Hepatocyte (in vitro differentiated cells): ENCODE measurements around the gene ST14. TPM values are rescaled to one million over a fixed set of nuclear protein-coding genes. Genes with fewer than 3 reads are reported as not detected.

Experiments used
- DNase-seq: peaks from one replicate; pipeline ENCODE4 v3.0.0-alpha.2; 2016; ENCODE audit warnings: low spot score
- H2AFZ ChIP-seq: fragments of 200-600 bp; sonication (generic); 2 replicates; pipeline ENCODE4 v1.6.0; 2016; ENCODE audit warnings: antibody characterized with exemption, mild to moderate bottlenecking
- H3K27ac ChIP-seq: fragments of 200-600 bp; sonication (generic); 2 replicates; pipeline ENCODE4 v1.5.1; 2016; ENCODE audit warnings: mild to moderate bottlenecking
- H3K27me3 ChIP-seq: fragments of 200-600 bp; sonication (generic); 2 replicates; pipeline ENCODE4 v1.6.1; 2016
- H3K36me3 ChIP-seq: fragments of 200-600 bp; sonication (generic); replicated peaks from 2 replicates; pipeline ENCODE4 v1.5.1; 2016; ENCODE audit warnings: low read depth; ENCODE audit not compliant: insufficient read depth
- H3K4me1 ChIP-seq: fragments of 200-600 bp; sonication (generic); 2 replicates; pipeline ENCODE4 v1.5.1; 2016; ENCODE audit warnings: mild to moderate bottlenecking, moderate library complexity; ENCODE audit not compliant: insufficient read depth
- H3K4me2 ChIP-seq: fragments of 200-600 bp; sonication (generic); 2 replicates; pipeline ENCODE4 v1.6.0; 2016
- H3K4me3 ChIP-seq: fragments of 200-600 bp; sonication (generic); 2 replicates; pipeline ENCODE4 v1.5.1; 2016; ENCODE audit warnings: mild to moderate bottlenecking
- H3K79me2 ChIP-seq: fragments of 200-600 bp; sonication (generic); 2 replicates; pipeline ENCODE4 v1.6.0; 2017; ENCODE audit warnings: mild to moderate bottlenecking
- H3K9me2 ChIP-seq: fragments of 200-600 bp; sonication (generic); replicated peaks from 2 replicates; pipeline ENCODE4 v1.6.0; 2017; ENCODE audit warnings: mild to moderate bottlenecking; ENCODE audit not compliant: insufficient read depth
- H3K9me3 ChIP-seq: fragments of 200-600 bp; sonication (generic); 2 replicates; pipeline ENCODE4 v1.5.1; 2016; ENCODE audit warnings: low read depth, mild to moderate bottlenecking
- H4K20me1 ChIP-seq: fragments of 200-600 bp; sonication (generic); 2 replicates; pipeline ENCODE4 v1.6.0; 2016; ENCODE audit warnings: mild to moderate bottlenecking; ENCODE audit not compliant: insufficient read depth, poor library complexity, severe bottlenecking
- EZH2 ChIP-seq: fragments of 200-600 bp; sonication (generic); IDR thresholded peaks from 2 replicates; pipeline ENCODE4 v1.6.1; 2016; ENCODE audit warnings: antibody characterized with exemption, mild to moderate bottlenecking, borderline replicate concordance
- EZH2phosphoT487 ChIP-seq: fragments of 200-600 bp; sonication (generic); IDR thresholded peaks from one replicate; pipeline ENCODE4 v1.6.1; 2018; ENCODE audit warnings: antibody characterized with exemption, mild to moderate bottlenecking, low read depth, moderate library complexity; ENCODE audit not compliant: unreplicated experiment, severe bottlenecking
- WGBS: methylation state at CpG from one replicate; pipeline ENCODE4 v1.1.6; 2016; ENCODE audit warnings: low lambda C conversion rate; ENCODE audit errors: missing lambda C conversion rate; 5-methylcytosine and 5-hydroxymethylcytosine counted together
- polyA plus RNA-seq: library from polyadenylated mRNA; unstranded; fragments of >200 nt; fragmentation: Nextera tagmentation; extraction: Ambion mirVana; gene quantifications from 2 replicates; pipeline ENCODE4 v1.2.1, GENCODE V29; 2016
- total RNA-seq: library from RNA; depleted of rRNA; stranded (reverse); fragments of >200 nt; gene quantifications from 2 replicates; pipeline ENCODE4 v1.2.3, GENCODE V29; 2014
- TF ChIP-seq, protein P1 (sequence below): fragments of 200-600 bp; sonication (generic); IDR thresholded peaks from 2 replicates; pipeline ENCODE4 v1.5.1; 2016; ENCODE audit warnings: antibody characterized with exemption, mild to moderate bottlenecking; ENCODE audit not compliant: poor library complexity

Gene ST14
- total and polyA plus RNA-seq, 2 experiments from 2014 or later = 85.2 to 93.3 TPM

DNA sequence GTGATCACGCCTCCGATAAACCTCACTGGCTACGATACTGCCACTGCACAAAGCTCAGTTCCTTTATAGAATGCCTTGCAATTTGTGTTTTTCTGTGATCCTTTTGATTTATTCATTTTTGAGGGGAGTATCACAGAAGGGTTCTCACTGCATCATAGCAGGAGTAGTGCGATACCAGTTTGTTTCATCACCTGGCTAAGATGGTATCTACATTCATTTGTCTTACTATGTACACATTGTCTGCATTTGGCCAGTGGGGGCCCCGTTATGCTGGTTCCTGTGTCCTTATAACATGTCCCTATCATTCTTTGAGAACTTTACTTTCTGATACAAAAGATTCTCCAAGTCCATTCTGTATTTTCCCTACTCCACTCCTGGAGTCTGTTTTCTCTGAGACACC lies 45.3 kb upstream of the ST14 start:
- H3K9me2 ChIP-seq = no peaks in the 10 kb centered on the region
- H3K4me2 ChIP-seq = no peak overlapping the region
- H4K20me1 ChIP-seq = peaks cover 6% of the 10 kb centered on the region
- peaks cover 71% of the 10 kb centered on the region for H3K79me2 ChIP-seq
- no peaks in the 10 kb centered on the region for H3K27me3 ChIP-seq
- H2AFZ ChIP-seq = no peak overlapping the region
- no peak for DNase-seq
- H3K9me3 ChIP-seq = no peaks in the 10 kb centered on the region
- TF ChIP-seq EZH2 (no peak), EZH2phosphoT487 (no peak)
- TF ChIP-seq, protein P1, sequence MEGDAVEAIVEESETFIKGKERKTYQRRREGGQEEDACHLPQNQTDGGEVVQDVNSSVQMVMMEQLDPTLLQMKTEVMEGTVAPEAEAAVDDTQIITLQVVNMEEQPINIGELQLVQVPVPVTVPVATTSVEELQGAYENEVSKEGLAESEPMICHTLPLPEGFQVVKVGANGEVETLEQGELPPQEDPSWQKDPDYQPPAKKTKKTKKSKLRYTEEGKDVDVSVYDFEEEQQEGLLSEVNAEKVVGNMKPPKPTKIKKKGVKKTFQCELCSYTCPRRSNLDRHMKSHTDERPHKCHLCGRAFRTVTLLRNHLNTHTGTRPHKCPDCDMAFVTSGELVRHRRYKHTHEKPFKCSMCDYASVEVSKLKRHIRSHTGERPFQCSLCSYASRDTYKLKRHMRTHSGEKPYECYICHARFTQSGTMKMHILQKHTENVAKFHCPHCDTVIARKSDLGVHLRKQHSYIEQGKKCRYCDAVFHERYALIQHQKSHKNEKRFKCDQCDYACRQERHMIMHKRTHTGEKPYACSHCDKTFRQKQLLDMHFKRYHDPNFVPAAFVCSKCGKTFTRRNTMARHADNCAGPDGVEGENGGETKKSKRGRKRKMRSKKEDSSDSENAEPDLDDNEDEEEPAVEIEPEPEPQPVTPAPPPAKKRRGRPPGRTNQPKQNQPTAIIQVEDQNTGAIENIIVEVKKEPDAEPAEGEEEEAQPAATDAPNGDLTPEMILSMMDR = no peak
- 87% methylated on average over 5 of the region's 5 CpGs for WGBS
- H3K4me3 ChIP-seq = no peak overlapping the region
- no peaks in the 10 kb centered on the region for H3K36me3 ChIP-seq
- no peaks in the 10 kb centered on the region for H3K4me1 ChIP-seq
- H3K27ac ChIP-seq = no peak overlapping the region

DNA sequence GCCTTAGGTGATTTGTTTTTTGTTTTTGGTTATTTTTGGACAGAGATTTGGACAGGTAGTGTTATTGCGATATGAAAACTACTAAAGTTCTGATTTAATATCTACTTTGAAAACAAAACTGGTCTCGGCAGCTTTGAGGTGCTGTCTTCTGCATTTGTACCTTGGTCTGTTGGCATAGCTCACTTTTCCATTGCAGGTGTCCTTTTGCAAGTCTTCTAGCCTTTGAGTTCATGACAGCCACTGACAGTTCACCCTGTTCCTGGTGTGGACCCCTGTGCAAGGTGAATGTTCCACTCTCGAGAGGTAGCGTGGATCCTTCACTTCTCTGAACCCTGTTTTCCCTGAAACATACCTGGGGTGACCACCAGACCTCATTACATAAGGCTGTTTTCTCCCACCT lies 44.9 kb upstream of the ST14 start:
- Histone ChIP-seq H3K4me3 (no peak overlapping the region), H3K27ac (no peak overlapping the region), H3K4me2 (no peak overlapping the region), H4K20me1 (peaks cover 6% of the 10 kb centered on the region), H3K79me2 (peaks cover 68% of the 10 kb centered on the region), H3K9me2 (no peaks in the 10 kb centered on the region), H3K36me3 (no peaks in the 10 kb centered on the region), H3K27me3 (no peaks in the 10 kb centered on the region), H2AFZ (no peak overlapping the region), H3K4me1 (no peaks in the 10 kb centered on the region), H3K9me3 (no peaks in the 10 kb centered on the region)
- TF ChIP-seq EZH2phosphoT487 (no peak), EZH2 (no peak)
- TF ChIP-seq, protein P1 = no peak
- no peak for DNase-seq
- 94% methylated on average over 4 of the region's 4 CpGs for WGBS

DNA sequence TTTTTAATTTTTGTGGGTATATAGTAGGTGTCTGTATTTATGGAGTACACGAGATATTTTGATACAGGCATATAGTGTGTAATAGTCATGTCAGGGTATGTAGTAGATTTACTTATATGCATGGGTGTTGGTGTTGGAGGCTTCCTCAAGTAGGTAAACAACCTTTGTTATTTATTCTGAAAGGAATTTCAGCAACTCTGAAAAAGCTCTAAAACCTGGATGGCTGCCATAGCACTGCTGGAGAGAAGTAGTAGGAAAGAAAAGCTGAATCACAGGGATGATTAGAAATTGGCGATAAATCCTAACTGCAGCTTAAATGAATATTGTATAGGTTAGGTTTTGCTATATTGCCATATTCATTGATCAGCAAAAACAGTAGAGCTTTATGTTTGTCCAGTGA lies 44.4 kb upstream of the ST14 start:
- H2AFZ ChIP-seq = no peak overlapping the region
- peaks cover 65% of the 10 kb centered on the region for H3K79me2 ChIP-seq
- DNase-seq = no peak
- no peaks in the 10 kb centered on the region for H3K4me1 ChIP-seq
- H3K4me3 ChIP-seq = no peak overlapping the region
- TF ChIP-seq EZH2 = no peak
- no peak for TF ChIP-seq EZH2phosphoT487
- TF ChIP-seq, protein P1 = no peak
- H3K9me3 ChIP-seq = no peaks in the 10 kb centered on the region
- H3K9me2 ChIP-seq = no peaks in the 10 kb centered on the region
- no peak overlapping the region for H3K27ac ChIP-seq
- peaks cover 6% of the 10 kb centered on the region for H4K20me1 ChIP-seq
- no peak overlapping the region for H3K4me2 ChIP-seq
- 95% methylated on average over 2 of the region's 2 CpGs for WGBS
- H3K36me3 ChIP-seq = no peaks in the 10 kb centered on the region
- H3K27me3 ChIP-seq = no peaks in the 10 kb centered on the region

DNA sequence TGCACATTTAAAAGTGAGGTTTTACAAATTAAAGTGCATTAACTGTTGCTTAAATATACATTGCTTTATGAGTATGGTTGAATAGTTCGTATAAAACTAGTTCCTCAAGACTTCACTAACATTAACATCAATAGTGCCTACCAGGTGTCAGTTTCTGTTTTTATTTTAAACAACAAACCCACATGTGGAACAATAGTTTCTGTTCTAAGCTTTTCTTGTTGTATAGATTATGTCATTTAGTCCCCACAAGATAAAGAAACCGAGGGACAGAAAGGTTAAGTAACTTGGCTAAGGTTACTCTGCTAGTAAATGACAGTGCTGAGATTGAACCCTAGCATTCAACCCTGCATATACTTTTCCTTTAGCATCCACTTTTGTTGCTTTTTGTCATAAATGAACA lies 41.4 kb upstream of the ST14 start:
- no peaks in the 10 kb centered on the region for H3K36me3 ChIP-seq
- DNase-seq = no peak
- H3K4me3 ChIP-seq = no peak overlapping the region
- TF ChIP-seq EZH2 (no peak), EZH2phosphoT487 (no peak)
- TF ChIP-seq, protein P1 = no peak
- no peaks in the 10 kb centered on the region for H3K9me3 ChIP-seq
- no peaks in the 10 kb centered on the region for H4K20me1 ChIP-seq
- H3K9me2 ChIP-seq = no peaks in the 10 kb centered on the region
- H3K27me3 ChIP-seq = no peaks in the 10 kb centered on the region
- no peak overlapping the region for H2AFZ ChIP-seq
- no peaks in the 10 kb centered on the region for H3K4me1 ChIP-seq
- peaks cover 45% of the 10 kb centered on the region for H3K79me2 ChIP-seq
- 84% methylated on average over 2 of the region's 2 CpGs for WGBS
- no peak overlapping the region for H3K4me2 ChIP-seq
- no peak overlapping the region for H3K27ac ChIP-seq
